Measurements from ENCODE around the gene FHOD3. TPM values are rescaled to one million over a fixed set of nuclear protein-coding genes. Genes with fewer than 3 reads are reported as not detected.

FHOD3 gene
- total RNA-seq (1 to 10 TPM; 1.2 to 2.7 (median 2.1) TPM), polyA plus RNA-seq (1 to 10 TPM; 1.3 to 2.1 (median 1.7) TPM)
- long read RNA-seq, donor 1, partial matches to known transcripts: 0 of 29 reads
- long read RNA-seq, donor 1, other reads (novel, unspliced or antisense): 28 of 29 reads
- long read RNA-seq, donor 2: 0 reads

DNA sequence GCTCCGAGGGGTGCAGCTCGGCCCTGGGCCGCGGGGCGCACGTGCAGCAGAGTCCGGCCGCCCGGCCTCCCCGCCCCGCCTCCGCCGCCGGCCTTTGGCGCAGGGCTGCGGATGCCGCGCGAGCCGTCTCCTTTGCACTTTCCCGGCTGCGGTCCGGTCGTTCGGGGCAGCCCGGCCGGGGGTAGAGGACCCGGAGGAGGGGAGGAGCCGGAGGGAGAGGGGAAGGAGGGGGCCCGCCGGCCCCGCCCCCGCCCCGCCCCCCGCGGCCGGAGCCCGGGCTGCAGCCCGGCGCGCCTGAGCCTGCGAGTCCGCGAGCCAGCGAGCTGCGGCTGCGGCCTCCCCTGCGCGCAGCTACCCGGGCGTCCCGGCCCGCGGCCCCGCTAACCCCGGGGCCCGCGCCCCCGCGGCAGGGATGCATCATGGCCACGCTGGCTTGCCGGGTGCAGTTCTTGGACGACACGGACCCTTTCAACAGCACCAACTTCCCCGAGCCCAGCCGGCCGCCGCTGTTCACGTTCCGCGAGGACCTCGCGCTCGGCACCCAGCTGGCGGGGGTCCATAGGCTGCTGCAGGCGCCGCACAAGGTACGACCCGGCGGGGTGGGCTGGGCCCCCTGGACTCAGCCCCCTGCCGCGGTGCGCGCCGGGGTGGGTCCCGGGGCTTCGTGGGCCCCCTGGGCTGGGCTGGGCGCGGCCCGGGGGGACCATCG, at the start of gene FHOD3:
TSS of gene FHOD3 (plus strand) at position 297 of the 709 bp plus-strand sequence. CDS start at position 420, 123 bp downstream.
- DNase-seq: no peak
- H3K27me3 ChIP-seq (replicated peaks in 1 of 7): peaks cover 0 to 80% (median 43%) of the 10 kb centered on the region in 7 donors
- TF ChIP-seq POLR2A (IDR thresholded peaks at IDR 0.05) (no peak), POLR2AphosphoS5 (IDR thresholded peaks at IDR 0.05) (peak in 1 of 3 donors; percentile 33)
- TF ChIP-seq, protein P1, sequence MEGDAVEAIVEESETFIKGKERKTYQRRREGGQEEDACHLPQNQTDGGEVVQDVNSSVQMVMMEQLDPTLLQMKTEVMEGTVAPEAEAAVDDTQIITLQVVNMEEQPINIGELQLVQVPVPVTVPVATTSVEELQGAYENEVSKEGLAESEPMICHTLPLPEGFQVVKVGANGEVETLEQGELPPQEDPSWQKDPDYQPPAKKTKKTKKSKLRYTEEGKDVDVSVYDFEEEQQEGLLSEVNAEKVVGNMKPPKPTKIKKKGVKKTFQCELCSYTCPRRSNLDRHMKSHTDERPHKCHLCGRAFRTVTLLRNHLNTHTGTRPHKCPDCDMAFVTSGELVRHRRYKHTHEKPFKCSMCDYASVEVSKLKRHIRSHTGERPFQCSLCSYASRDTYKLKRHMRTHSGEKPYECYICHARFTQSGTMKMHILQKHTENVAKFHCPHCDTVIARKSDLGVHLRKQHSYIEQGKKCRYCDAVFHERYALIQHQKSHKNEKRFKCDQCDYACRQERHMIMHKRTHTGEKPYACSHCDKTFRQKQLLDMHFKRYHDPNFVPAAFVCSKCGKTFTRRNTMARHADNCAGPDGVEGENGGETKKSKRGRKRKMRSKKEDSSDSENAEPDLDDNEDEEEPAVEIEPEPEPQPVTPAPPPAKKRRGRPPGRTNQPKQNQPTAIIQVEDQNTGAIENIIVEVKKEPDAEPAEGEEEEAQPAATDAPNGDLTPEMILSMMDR (IDR thresholded peaks at IDR 0.05 in 8 of 11, conservative IDR thresholded peaks at IDR 0.05 in 3 of 11): no peak
- 0 to 2% (median 1%) methylated on average over 5 to 91 of the region's 91 CpGs; no CpG with 5 or more reads in 1 of the 5 donors for WGBS, 5 donors
- H3K4me1 ChIP-seq: peaks cover 8 to 33% (median 23%) of the 10 kb centered on the region in 6 donors
- intact Hi-C loops (cut with DNase I; ENCODE audit: low total_unique reads): no loop called here
- peak within 1 kb of the TSS; percentile 40 to 79 (median 57) for H3K4me3 ChIP-seq
- peak within 1 kb of the TSS in 4 of 8 donors; percentile 22 to 45 (median 34) for H3K27ac ChIP-seq
- H3K36me3 ChIP-seq: no peaks in the 10 kb centered on the region
- H3K9me3 ChIP-seq: no peaks in the 10 kb centered on the region

DNA sequence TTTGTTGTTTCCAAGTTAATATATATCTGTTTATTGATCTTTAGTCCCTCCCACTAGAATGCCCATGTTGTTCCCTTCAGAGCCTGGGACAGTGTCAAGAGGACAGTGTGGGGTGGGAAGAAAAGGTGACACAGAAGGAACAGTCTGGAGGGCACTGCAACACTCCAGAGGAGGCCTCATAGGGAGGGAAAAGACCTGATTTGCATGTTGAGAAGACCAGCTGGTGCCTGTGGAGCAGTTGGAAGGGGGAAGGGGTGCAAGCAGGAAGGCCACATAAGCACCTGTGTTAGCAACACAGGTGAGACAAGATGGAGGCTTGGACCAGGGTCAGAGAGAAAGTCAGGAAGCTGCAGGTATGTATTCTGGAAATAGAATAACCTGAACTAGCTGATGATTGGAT, 48.1 kb upstream of the FHOD3 start:
- H3K27ac ChIP-seq: no peak overlapping the region
- no peak overlapping the region for H3K4me3 ChIP-seq
- peaks cover 0 to 36% (median 23%) of the 10 kb centered on the region in 8 donors for H3K9me3 ChIP-seq
- DNase-seq: no peak
- TF ChIP-seq POLR2A (IDR thresholded peaks at IDR 0.05): no peak
- TF ChIP-seq, protein P1 (IDR thresholded peaks at IDR 0.05 in 8 of 11, conservative IDR thresholded peaks at IDR 0.05 in 3 of 11): no peak
- peaks cover 0 to 9% (median 0%) of the 10 kb centered on the region in 7 donors for H3K27me3 ChIP-seq (replicated peaks in 1 of 7)
- no peaks in the 10 kb centered on the region for H3K36me3 ChIP-seq
- intact Hi-C loops (cut with DNase I; ENCODE audit: low total_unique reads): no loop called here
- H3K4me1 ChIP-seq: no peaks in the 10 kb centered on the region

DNA sequence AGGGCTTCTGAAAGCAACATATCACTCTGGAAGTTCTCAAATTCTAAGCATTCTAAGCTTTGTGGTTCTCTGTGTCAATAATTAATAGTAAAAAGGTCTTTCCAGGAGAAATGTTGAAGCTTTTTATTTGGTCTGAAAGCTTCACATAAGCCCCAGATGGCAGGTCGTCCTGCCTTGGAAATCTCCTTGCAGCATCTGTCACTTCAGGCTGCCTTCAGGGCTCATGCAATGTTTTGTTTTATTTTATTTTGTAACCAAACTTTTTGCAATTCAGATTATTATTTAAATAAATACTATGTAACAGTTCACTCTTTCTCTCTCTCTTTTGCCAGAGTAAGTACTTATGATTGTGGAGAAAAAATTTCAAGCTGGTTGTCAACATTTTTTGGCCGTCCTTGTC, 46.7 kb upstream of the FHOD3 start:
- intact Hi-C loops (cut with DNase I; ENCODE audit: low total_unique reads): no loop called here
- no peaks in the 10 kb centered on the region for H3K4me1 ChIP-seq
- no peaks in the 10 kb centered on the region for H3K36me3 ChIP-seq
- peaks cover 0 to 9% (median 0%) of the 10 kb centered on the region in 7 donors for H3K27me3 ChIP-seq (replicated peaks in 1 of 7)
- DNase-seq: no peak
- no peak overlapping the region for H3K27ac ChIP-seq
- peaks cover 0 to 25% (median 11%) of the 10 kb centered on the region in 8 donors for H3K9me3 ChIP-seq
- WGBS, 5 donors: 74 to 86% (median 76%) methylated on average over 2 of the region's 2 CpGs
- no peak for TF ChIP-seq POLR2AphosphoS5 (IDR thresholded peaks at IDR 0.05)
- TF ChIP-seq POLR2A (IDR thresholded peaks at IDR 0.05): no peak
- TF ChIP-seq, protein P1 (IDR thresholded peaks at IDR 0.05 in 8 of 11, conservative IDR thresholded peaks at IDR 0.05 in 3 of 11): no peak
- no peak overlapping the region for H3K4me3 ChIP-seq

DNA sequence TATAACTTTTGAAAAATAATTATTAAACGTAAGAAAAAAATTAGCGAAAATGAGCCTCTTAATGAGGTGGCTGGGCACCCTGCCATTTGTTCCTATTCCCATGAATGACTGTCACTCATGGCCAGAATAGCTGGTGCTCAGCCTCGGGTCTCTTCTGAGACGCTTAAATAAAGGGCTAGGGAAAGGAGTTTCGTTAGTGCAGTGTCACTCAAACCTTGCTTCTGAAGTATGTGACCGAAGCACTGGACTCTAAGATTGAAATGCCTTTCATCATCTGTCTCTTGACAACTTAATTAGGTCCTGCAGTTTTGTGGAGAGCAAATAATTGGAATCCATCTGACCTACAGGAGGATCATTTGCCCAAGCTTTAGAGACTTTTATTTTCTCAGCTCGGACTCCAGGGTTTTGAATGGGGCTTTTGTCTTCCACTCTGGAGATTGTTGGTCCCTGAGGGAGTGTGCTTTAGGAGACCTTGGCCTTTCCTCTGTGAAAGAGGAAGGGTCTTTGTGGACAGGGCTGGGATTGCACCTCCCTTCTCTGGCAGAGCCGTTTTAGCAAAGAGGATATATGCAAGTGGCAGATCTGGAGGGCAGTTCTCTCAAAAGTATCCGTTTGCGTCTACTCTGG, 42.3 kb upstream of the FHOD3 start:
- no peaks in the 10 kb centered on the region for H3K4me1 ChIP-seq
- H3K36me3 ChIP-seq: no peaks in the 10 kb centered on the region
- H3K4me3 ChIP-seq: no peak overlapping the region
- TF ChIP-seq POLR2A (IDR thresholded peaks at IDR 0.05) (no peak), POLR2AphosphoS5 (IDR thresholded peaks at IDR 0.05) (no peak)
- TF ChIP-seq, protein P1 (IDR thresholded peaks at IDR 0.05 in 8 of 11, conservative IDR thresholded peaks at IDR 0.05 in 3 of 11): no peak
- H3K27ac ChIP-seq: no peak overlapping the region
- intact Hi-C loops (cut with DNase I; ENCODE audit: low total_unique reads): no loop called here
- no peak for DNase-seq
- 76 to 85% (median 79%) methylated on average over 10 of the region's 10 CpGs for WGBS, 5 donors
- H3K27me3 ChIP-seq (replicated peaks in 1 of 7): no peaks in the 10 kb centered on the region
- no peaks in the 10 kb centered on the region for H3K9me3 ChIP-seq

Measured in spleen (tissue), 13 donors.